Measurements from ENCODE around the gene ANKK1.

Gene ANKK1

DNA sequence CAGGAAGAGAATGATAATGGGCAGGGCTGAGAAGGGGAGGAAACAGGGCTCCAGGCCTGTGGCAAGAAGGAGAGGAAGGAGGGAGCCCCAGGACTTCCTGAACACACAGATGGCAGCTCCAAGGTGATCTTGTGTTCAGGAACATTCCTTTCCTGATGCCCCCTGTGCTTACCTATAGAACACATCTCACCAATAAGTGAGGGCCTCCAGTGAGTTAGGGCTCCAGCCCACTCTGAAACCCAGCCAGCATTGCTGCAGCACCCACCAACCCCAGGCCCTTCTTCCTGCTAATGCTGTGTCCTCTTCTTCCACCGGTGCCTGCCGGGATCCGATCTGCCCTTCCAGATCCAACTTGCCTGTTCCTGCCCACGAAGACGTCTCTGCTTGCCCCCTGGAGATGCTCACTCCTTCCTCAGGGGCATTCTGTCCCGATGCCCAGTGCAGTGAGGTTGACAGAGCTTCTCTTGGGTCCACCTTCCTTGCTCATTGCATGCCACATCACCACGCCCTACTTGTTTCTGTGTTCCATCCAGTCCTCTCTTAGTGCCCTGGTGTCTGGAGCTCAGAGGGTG is 17.4 kb downstream of the ANKK1 start:
- DNase-seq (ENCODE audit: low read depth) = no peak
- H3K4me3 ChIP-seq (ENCODE audit: low read depth, low read length) = no peak overlapping the region
- TF ChIP-seq POLR2A (IDR thresholded peaks at IDR 0.05; ENCODE audit: extremely low read depth, insufficient read length) (no peak), MYC (IDR thresholded peaks at IDR 0.05; ENCODE audit: low read depth, low read length) (no peak)
- TF ChIP-seq, protein P1, sequence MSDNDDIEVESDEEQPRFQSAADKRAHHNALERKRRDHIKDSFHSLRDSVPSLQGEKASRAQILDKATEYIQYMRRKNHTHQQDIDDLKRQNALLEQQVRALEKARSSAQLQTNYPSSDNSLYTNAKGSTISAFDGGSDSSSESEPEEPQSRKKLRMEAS (IDR thresholded peaks at IDR 0.05; ENCODE audit: low read depth, low read length) = no peak
- TF ChIP-seq, protein P2, sequence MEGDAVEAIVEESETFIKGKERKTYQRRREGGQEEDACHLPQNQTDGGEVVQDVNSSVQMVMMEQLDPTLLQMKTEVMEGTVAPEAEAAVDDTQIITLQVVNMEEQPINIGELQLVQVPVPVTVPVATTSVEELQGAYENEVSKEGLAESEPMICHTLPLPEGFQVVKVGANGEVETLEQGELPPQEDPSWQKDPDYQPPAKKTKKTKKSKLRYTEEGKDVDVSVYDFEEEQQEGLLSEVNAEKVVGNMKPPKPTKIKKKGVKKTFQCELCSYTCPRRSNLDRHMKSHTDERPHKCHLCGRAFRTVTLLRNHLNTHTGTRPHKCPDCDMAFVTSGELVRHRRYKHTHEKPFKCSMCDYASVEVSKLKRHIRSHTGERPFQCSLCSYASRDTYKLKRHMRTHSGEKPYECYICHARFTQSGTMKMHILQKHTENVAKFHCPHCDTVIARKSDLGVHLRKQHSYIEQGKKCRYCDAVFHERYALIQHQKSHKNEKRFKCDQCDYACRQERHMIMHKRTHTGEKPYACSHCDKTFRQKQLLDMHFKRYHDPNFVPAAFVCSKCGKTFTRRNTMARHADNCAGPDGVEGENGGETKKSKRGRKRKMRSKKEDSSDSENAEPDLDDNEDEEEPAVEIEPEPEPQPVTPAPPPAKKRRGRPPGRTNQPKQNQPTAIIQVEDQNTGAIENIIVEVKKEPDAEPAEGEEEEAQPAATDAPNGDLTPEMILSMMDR (IDR thresholded peaks at IDR 0.05; ENCODE audit: low read depth, low read length) = no peak

DNA sequence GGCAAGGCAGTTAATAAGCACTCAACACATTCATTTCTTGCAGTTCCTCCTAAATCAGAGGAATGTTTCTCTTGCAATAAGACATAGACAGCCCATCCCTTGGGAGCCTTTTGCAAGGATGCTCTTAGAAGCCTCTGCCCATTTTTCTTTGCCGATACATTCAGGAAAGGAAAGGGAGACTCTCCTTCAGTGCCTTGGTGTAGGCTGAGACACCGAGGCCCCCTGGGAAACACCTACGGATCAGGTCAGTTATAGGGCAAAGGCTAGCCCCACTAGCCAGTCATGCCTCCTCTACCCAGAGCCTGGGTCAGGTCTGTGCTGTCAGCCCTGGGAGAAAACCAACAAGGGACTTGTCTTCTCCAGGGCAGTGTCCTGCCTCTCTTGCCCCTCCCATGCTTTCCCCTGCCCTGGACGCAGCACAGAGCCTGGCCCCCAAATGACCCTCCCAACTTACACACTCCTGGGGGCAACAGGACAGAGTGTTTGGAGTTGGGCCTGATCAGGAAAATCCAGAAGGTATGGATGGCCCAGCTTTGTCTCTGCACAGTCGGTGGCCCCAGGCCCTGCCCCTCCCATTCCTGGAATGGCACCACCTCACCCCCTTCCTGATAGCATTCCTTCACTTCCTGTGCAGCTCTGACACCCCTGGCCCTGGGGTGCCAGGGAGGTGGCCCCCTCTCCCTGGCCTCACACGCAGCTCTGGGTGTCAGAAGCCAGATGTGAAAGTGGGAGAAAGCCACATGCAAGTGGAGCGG is 18.3 kb downstream of the ANKK1 start:
- DNase-seq (ENCODE audit: low read depth) = no peak
- no peak overlapping the region for H3K4me3 ChIP-seq (ENCODE audit: low read depth, low read length)
- no peak for TF ChIP-seq POLR2A (IDR thresholded peaks at IDR 0.05; ENCODE audit: extremely low read depth, insufficient read length)
- TF ChIP-seq, protein P2 (IDR thresholded peaks at IDR 0.05; ENCODE audit: low read depth, low read length) = no peak
- TF ChIP-seq, protein P1 (IDR thresholded peaks at IDR 0.05; ENCODE audit: low read depth, low read length) = no peak
- no peak for TF ChIP-seq MYC (IDR thresholded peaks at IDR 0.05; ENCODE audit: low read depth, low read length)

DNA sequence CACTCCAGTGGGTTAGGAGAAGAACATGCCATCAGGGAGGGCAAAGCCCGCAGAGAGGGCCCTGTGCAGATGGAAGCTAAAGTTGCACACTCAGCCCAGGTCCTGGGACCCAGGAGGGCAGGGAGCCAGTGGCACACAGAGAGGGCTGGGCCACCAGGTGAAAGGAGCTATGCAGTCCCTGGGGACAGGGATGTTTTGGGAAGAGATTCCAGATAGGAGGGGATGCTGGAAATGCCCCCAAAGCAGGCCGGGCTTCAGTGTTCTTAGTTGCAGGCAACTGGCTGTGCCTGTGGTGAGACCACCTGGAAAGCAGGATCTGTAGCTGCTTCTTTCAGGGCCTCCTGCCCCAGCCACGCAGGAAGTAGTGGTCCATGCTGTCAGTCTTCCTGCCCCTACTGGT is 19.6 kb downstream of the ANKK1 start:
- TF ChIP-seq, protein P1 (IDR thresholded peaks at IDR 0.05; ENCODE audit: low read depth, low read length) = no peak
- TF ChIP-seq, protein P2 (IDR thresholded peaks at IDR 0.05; ENCODE audit: low read depth, low read length) = no peak
- TF ChIP-seq POLR2A (IDR thresholded peaks at IDR 0.05; ENCODE audit: extremely low read depth, insufficient read length) (no peak), MYC (IDR thresholded peaks at IDR 0.05; ENCODE audit: low read depth, low read length) (no peak)
- no peak for DNase-seq (ENCODE audit: low read depth)
- no peak overlapping the region for H3K4me3 ChIP-seq (ENCODE audit: low read depth, low read length)

DNA sequence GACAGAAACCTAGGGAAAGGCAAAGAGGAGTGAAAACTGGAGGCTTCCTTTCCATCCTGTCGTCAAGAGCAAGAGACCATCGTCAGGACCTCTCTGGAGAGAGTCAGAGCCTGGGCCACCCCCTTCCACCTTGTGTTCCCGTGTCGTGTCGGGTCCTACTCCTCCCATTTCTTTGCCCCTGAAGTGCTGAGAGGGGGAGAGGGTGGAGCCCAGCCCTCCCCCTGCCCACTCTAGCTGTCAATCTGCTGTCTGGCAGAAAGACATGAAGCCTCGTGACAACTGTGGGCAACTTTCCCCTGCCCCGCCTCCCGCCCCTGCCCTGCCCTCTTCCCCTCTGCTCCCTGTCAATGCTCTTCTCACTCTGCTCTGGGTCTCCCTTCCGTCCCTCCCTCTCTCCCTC is 20.6 kb downstream of the ANKK1 start:
- H3K4me3 ChIP-seq (ENCODE audit: low read depth, low read length) = no peak overlapping the region
- TF ChIP-seq POLR2A (IDR thresholded peaks at IDR 0.05; ENCODE audit: extremely low read depth, insufficient read length) = no peak
- TF ChIP-seq, protein P2 (IDR thresholded peaks at IDR 0.05; ENCODE audit: low read depth, low read length) = no peak
- TF ChIP-seq, protein P1 (IDR thresholded peaks at IDR 0.05; ENCODE audit: low read depth, low read length) = no peak
- TF ChIP-seq MYC (IDR thresholded peaks at IDR 0.05; ENCODE audit: low read depth, low read length) = no peak
- no peak for DNase-seq (ENCODE audit: low read depth)

DNA sequence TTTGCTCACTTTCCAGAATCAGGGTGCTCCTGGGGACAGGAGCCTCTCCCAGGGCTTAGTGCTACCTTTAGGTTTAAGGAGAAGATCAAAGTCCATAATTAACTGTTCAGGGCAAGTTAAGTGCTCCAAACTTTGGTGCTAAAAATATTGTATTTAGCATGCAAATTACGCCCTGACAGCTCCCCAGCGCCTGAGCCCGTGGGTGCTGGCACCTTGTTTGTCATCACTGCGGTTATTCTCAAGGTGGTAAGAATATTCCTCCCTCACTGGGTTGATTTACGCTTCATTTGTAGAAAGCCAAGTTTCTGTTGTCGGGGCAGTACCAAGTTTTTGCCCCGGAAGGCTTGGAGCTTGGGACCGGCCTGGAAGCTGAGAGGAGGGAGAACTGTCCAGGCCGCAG is 21.3 kb downstream of the ANKK1 start:
- no peak overlapping the region for H3K4me3 ChIP-seq (ENCODE audit: low read depth, low read length)
- no peak for DNase-seq (ENCODE audit: low read depth)
- TF ChIP-seq MYC (IDR thresholded peaks at IDR 0.05; ENCODE audit: low read depth, low read length) = no peak
- TF ChIP-seq, protein P2 (IDR thresholded peaks at IDR 0.05; ENCODE audit: low read depth, low read length) = no peak

Data from NB4 (cell line).